ENCODE results near the gene MPZL2.

GRCh38 chr11:118226781-118227180 lies 37.3 kb downstream of the MPZL2 start:
- no peak for TF ChIP-seq POLR2A (IDR thresholded peaks at IDR 0.05; ENCODE audit: low read depth)
- TF ChIP-seq CTCF (IDR thresholded peaks at IDR 0.05) = no peak
- no peak for TF ChIP-seq EP300 (IDR thresholded peaks at IDR 0.05)
